GM13976 (cell line): Measurements from ENCODE around the gene FOXR1.

Experiments used
- DNase-seq: peaks from one replicate; pipeline ENCODE4 v3.0.0; 2012; ENCODE audit warnings: low spot score
- in situ Hi-C: fragments of 300-500 bp; cut with MboI; formaldehyde crosslinking; loops from one replicate; pipeline ENCODE4 v1.12.0; 2022; ENCODE audit warnings: low sequenced_read_pairs, mixed read lengths, inconsistent platforms; ENCODE audit not compliant: unreplicated experiment
- TF ChIP-seq, protein P1 (sequence below): IDR thresholded peaks from 2 replicates; pipeline ENCODE4 v1.5.1; 2012; ENCODE audit warnings: borderline replicate concordance, mild to moderate bottlenecking; ENCODE audit not compliant: insufficient read depth; ENCODE audit errors: extremely low read depth, missing control alignments, control extremely low read depth

FOXR1 gene

GRCh38 chr11:119023741-119024140, 52.2 kb downstream of the FOXR1 start:
- in situ Hi-C loops = no loop called here
- TF ChIP-seq, protein P1, sequence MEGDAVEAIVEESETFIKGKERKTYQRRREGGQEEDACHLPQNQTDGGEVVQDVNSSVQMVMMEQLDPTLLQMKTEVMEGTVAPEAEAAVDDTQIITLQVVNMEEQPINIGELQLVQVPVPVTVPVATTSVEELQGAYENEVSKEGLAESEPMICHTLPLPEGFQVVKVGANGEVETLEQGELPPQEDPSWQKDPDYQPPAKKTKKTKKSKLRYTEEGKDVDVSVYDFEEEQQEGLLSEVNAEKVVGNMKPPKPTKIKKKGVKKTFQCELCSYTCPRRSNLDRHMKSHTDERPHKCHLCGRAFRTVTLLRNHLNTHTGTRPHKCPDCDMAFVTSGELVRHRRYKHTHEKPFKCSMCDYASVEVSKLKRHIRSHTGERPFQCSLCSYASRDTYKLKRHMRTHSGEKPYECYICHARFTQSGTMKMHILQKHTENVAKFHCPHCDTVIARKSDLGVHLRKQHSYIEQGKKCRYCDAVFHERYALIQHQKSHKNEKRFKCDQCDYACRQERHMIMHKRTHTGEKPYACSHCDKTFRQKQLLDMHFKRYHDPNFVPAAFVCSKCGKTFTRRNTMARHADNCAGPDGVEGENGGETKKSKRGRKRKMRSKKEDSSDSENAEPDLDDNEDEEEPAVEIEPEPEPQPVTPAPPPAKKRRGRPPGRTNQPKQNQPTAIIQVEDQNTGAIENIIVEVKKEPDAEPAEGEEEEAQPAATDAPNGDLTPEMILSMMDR = no peak
- DNase-seq = no peak

GRCh38 chr11:119024430-119025098, 53.0 kb downstream of the FOXR1 start:
- peak; percentile 3 for DNase-seq
- TF ChIP-seq, protein P1 = no peak
- in situ Hi-C loops = no loop called here

DNA sequence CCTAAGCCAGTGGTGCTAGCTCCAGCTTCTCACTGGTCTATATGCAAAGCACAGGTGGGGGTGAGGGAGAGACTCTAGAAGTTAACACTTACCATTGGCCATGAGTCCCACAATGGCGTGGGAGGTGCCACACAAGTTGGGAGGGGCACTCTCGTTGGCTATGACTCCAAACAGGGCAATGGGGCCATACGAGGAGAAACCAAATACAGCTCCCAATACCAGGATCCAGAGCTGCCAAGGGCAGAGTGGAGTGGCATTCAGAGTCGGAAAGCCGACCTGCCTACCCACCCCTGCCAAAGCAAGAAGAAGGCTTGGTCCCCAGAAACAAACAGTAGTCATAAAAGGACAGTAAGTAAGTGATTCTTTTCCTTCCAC, 53.5 kb downstream of the FOXR1 start:
- in situ Hi-C loops = no loop called here
- TF ChIP-seq, protein P1 = no peak
- DNase-seq = peak; percentile 8

DNA sequence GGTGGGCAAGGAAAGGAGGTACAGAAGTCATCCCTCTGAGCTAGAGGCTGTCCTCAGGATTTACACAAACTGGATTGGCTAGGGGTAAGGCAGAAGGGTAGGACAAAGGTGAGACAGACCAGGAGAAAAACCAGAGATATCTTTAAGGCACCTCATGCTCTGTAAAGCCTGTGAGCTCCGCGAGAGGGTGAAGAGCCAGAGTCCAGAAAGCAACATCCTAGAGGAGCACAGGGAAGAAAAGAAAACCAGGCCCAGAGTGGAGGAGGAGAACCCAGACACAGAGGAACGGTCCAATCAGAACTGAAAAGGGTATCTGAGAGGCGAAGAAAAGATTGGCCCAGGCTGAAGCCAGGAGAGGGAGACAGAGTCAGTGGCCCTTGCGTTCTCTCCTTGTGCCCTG, 54.0 kb downstream of the FOXR1 start:
- TF ChIP-seq, protein P1 = no peak
- in situ Hi-C loops = no loop called here
- DNase-seq = peak; percentile 6

DNA sequence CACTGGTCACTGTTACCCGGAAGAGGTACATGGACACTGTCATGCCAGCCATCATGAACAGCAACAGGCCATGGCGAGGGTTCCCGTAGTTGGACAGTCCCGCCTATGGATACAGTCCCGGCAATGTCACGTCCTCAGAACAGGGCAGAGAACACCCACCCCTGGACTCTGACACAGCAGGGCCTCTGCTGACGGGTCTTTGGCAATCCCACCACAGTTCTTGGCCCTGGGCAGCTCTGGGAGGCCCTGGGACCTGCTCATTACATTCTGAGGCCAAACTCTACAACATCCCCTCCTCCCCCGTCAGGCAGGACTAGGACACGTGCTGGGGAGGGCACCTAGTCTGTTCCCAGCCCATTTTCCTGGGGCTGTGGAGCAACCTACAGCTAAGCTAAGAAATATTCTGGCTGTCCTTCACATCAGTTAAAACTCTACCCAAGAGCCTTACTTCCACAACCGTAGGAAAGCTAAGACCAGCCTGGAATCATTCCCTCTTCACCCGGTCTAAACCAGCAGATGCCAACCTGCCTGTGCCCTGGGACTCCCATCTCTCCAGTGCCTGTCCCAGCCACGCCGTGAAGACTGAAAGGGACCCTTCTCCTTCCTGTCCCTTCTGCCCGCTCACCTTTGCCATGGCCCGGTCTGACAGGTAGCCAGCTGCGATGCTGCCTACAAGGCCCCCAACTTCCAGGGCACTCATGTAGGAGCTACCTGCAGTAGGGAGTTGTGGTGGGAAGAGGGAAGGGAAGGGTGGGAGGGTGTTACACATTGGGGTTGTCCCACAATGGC, 54.6 kb downstream of the FOXR1 start:
- in situ Hi-C loops = no loop called here
- DNase-seq = peak; percentile 15
- TF ChIP-seq, protein P1 = no peak

- DNase-seq = peak; percentile 8
- TF ChIP-seq, protein P1 = no peak
- in situ Hi-C loops = no loop called here
These were observed 55.4 kb downstream of the FOXR1 start for GRCh38 chr11:119026970-119027369.
